CD14-positive monocyte (primary cell): ENCODE data around the gene TPD52L1. TPM values are rescaled to one million over a fixed set of nuclear protein-coding genes. Genes with fewer than 3 reads are reported as not detected.

Experiments used
- DNase-seq, 3 donors: peaks; one replicate each; pipeline ENCODE4 v3.0.0-alpha.2; 2011 to 2022
- H2AFZ ChIP-seq: 2 replicates; pipeline ENCODE4 v1.6.0; 2012; ENCODE audit warnings: mild to moderate bottlenecking, low read depth, low read length, inconsistent platforms; ENCODE audit not compliant: insufficient read depth, poor library complexity, severe bottlenecking
- H3K27ac ChIP-seq, 2 donors: 1 replicate in 1 of 2; 2 replicates in 1 of 2; pipeline ENCODE4 v1.5.1; 2012 to 2013; ENCODE audit warnings: low read length in 2 of 2, control low read depth in 1 of 2, inconsistent platforms in 1 of 2, low read depth in 1 of 2, mild to moderate bottlenecking in 1 of 2
- H3K27me3 ChIP-seq, 2 donors: one replicate each; pipeline versions ENCODE4 v1.6.0 to v1.6.1; 2011 to 2013; ENCODE audit warnings: low read length in 2 of 2; ENCODE audit not compliant: control insufficient read depth in 2 of 2, insufficient read depth in 2 of 2
- H3K36me3 ChIP-seq, 2 donors: replicated peaks in 1 of 2; 1 replicate in 1 of 2; 2 replicates in 1 of 2; pipeline versions ENCODE4 v1.5.1 to v1.6.1; 2012 to 2013; ENCODE audit warnings: low read length in 2 of 2, control low read depth in 1 of 2, inconsistent platforms in 1 of 2, mild to moderate bottlenecking in 1 of 2; ENCODE audit not compliant: insufficient read depth in 2 of 2, control insufficient read depth in 1 of 2
- H3K4me1 ChIP-seq, 2 donors: 1 replicate in 1 of 2; 2 replicates in 1 of 2; pipeline versions ENCODE4 v1.5.1 to v1.6.1; 2012 to 2013; ENCODE audit warnings: low read length in 2 of 2, control low read depth in 1 of 2, inconsistent platforms in 1 of 2, mild to moderate bottlenecking in 1 of 2, moderate library complexity in 1 of 2; ENCODE audit not compliant: insufficient read depth in 2 of 2, control insufficient read depth in 1 of 2
- H3K4me2 ChIP-seq: replicated peaks from 2 replicates; pipeline ENCODE3; 2012; ENCODE audit warnings: low read length, moderate library complexity, mild to moderate bottlenecking; ENCODE audit not compliant: poor library complexity, severe bottlenecking; ENCODE audit errors: extremely low read depth
- H3K4me3 ChIP-seq, 3 experiments: fragments of 200-600 bp in 1 of 3; sonication (generic) in 1 of 3; replicated peaks in 1 of 3; 1 replicate in 2 of 3; 2 replicates in 1 of 3; pipeline ENCODE4 v1.5.1; 2011 to 2013; ENCODE audit warnings: low read length in 3 of 3, mild to moderate bottlenecking in 3 of 3, control low read depth in 2 of 3, low read depth in 2 of 3, inconsistent platforms in 1 of 3, moderate library complexity in 1 of 3
- H3K79me2 ChIP-seq: 2 replicates; pipeline ENCODE4 v1.6.0; 2012; ENCODE audit warnings: mild to moderate bottlenecking, control low read depth, inconsistent platforms, low read length, moderate library complexity; ENCODE audit not compliant: insufficient read depth
- H3K9ac ChIP-seq: 2 replicates; pipeline ENCODE4 v1.6.0; 2017; ENCODE audit warnings: low read length, mild to moderate bottlenecking; ENCODE audit not compliant: insufficient read depth, poor library complexity, severe bottlenecking
- H3K9me3 ChIP-seq, 2 donors: replicated peaks in 1 of 2; 1 replicate in 1 of 2; 2 replicates in 1 of 2; pipeline versions ENCODE4 v1.5.1 to v1.6.1; 2012 to 2013; ENCODE audit warnings: low read length in 2 of 2, control low read depth in 1 of 2; ENCODE audit not compliant: control insufficient read depth in 1 of 2, insufficient read depth in 1 of 2
- H4K20me1 ChIP-seq: 2 replicates; pipeline ENCODE4 v1.6.0; 2012; ENCODE audit warnings: mild to moderate bottlenecking, low read length, control low read depth, moderate library complexity; ENCODE audit not compliant: insufficient read depth
- H3K27ac Mint-ChIP-seq, 7 donors: one replicate each; pipeline ENCODE4 v1.8.0; 2020; ENCODE audit warnings: mild to moderate bottlenecking in 7 of 7, mixed read lengths in 7 of 7, moderate library complexity in 6 of 7, inconsistent platforms in 2 of 7
- H3K27me3 Mint-ChIP-seq, 3 donors: one replicate each; pipeline ENCODE4 v1.8.0; 2021 to 2022; ENCODE audit warnings: low read depth in 3 of 3, mild to moderate bottlenecking in 3 of 3, mixed read lengths in 3 of 3, moderate library complexity in 3 of 3, inconsistent platforms in 1 of 3
- H3K36me3 Mint-ChIP-seq, 2 donors: one replicate each; pipeline ENCODE4 v1.8.0; 2020; ENCODE audit warnings: mixed read lengths in 2 of 2, inconsistent platforms in 1 of 2, mild to moderate bottlenecking in 1 of 2
- H3K4me1 Mint-ChIP-seq: one replicate; pipeline ENCODE4 v1.8.0; 2020; ENCODE audit warnings: mild to moderate bottlenecking, mixed read lengths
- H3K4me3 Mint-ChIP-seq, 2 donors: one replicate each; pipeline ENCODE4 v1.8.0; 2020; ENCODE audit warnings: mild to moderate bottlenecking in 2 of 2, mixed read lengths in 2 of 2, moderate library complexity in 1 of 2
- H3K9me3 Mint-ChIP-seq, 7 donors: one replicate each; pipeline ENCODE4 v1.8.0; 2020 to 2022; ENCODE audit warnings: mixed read lengths in 7 of 7, mild to moderate bottlenecking in 6 of 7, moderate library complexity in 6 of 7, inconsistent platforms in 2 of 7
- CTCF ChIP-seq: fragments of 200-600 bp; IDR thresholded peaks from one replicate; pipeline ENCODE4 v1.8.0; 2022; ENCODE audit warnings: antibody characterized with exemption, mild to moderate bottlenecking
- WGBS: methylation state at CpG from one replicate; pipeline ENCODE4 v1.1.5; 2013; ENCODE audit warnings: missing lambda C conversion rate; ENCODE audit not compliant: insufficient coverage; 5-methylcytosine and 5-hydroxymethylcytosine counted together
- intact Hi-C, 2 donors: fragments of 100-400 bp; cut with micrococcal nuclease; formaldehyde crosslinking; loops; one replicate each; pipeline versions ENCODE4 v1.15.0 to v1.15.1; 2023
- polyA plus RNA-seq, 3 donors: library from polyadenylated mRNA; depleted of rRNA in 1 of 3; unstranded in 2 of 3; stranded (reverse) in 1 of 3; fragments of 300-500 nt in 2 of 3; fragments of >200 nt in 1 of 3; fragmentation: Illumina TruSeq in 2 of 3; gene quantifications; 1 replicate in 2 of 3; 2 replicates in 1 of 3; pipeline ENCODE4 v1.2.3, GENCODE V29; 2012 to 2021

TPD52L1 gene
- polyA plus RNA-seq, 3 donors = not detected

GRCh38 chr6:125274935-125275334 is 121.4 kb downstream of the TPD52L1 start:
- Mint-ChIP-seq H3K4me3 (no peak overlapping the region), H3K27ac (no peak overlapping the region), H3K4me1 (no peaks in the 10 kb centered on the region), H3K9me3 (peaks cover 0 to 3% (median 2%) of the 10 kb centered on the region in 7 donors), H3K36me3 (peaks cover 60 to 61% of the 10 kb centered on the region in 2 donors), H3K27me3 (peaks cover 0 to 2% (median 0%) of the 10 kb centered on the region in 3 donors)
- no peak for TF ChIP-seq CTCF
- H3K4me1 ChIP-seq = no peaks in the 10 kb centered on the region
- peaks cover 32 to 56% of the 10 kb centered on the region in 2 donors for H3K36me3 ChIP-seq
- intact Hi-C loops = no loop called here
- H2AFZ ChIP-seq = no peak overlapping the region
- H3K79me2 ChIP-seq = no peaks in the 10 kb centered on the region
- DNase-seq = no peak
- H3K27me3 ChIP-seq = no peaks in the 10 kb centered on the region
- no peak overlapping the region for H3K4me2 ChIP-seq
- H3K4me3 ChIP-seq = no peak overlapping the region
- H3K9ac ChIP-seq = no peak overlapping the region
- H3K9me3 ChIP-seq = no peaks in the 10 kb centered on the region
- 100% methylated on average over 2 of the region's 3 CpGs for WGBS
- no peaks in the 10 kb centered on the region for H4K20me1 ChIP-seq
- no peak overlapping the region for H3K27ac ChIP-seq

GRCh38 chr6:125275779-125276178 is 122.2 kb downstream of the TPD52L1 start:
- Histone ChIP-seq H3K4me3 (no peak overlapping the region), H3K27me3 (no peaks in the 10 kb centered on the region), H3K4me2 (no peak overlapping the region), H3K9me3 (peaks cover 0 to 6% of the 10 kb centered on the region in 2 donors), H4K20me1 (no peaks in the 10 kb centered on the region), H2AFZ (no peak overlapping the region), H3K9ac (no peak overlapping the region), H3K27ac (no peak overlapping the region), H3K79me2 (no peaks in the 10 kb centered on the region), H3K36me3 (peaks cover 38 to 65% of the 10 kb centered on the region in 2 donors), H3K4me1 (no peaks in the 10 kb centered on the region)
- H3K4me3 Mint-ChIP-seq = no peak overlapping the region
- peaks cover 0 to 7% (median 3%) of the 10 kb centered on the region in 7 donors for H3K9me3 Mint-ChIP-seq
- peaks cover 0 to 2% (median 0%) of the 10 kb centered on the region in 3 donors for H3K27me3 Mint-ChIP-seq
- no peak for TF ChIP-seq CTCF
- WGBS = no CpG with 5 or more reads among the region's 3 CpGs
- no peak overlapping the region for H3K27ac Mint-ChIP-seq
- DNase-seq = no peak
- intact Hi-C loops = no loop called here
- no peaks in the 10 kb centered on the region for H3K4me1 Mint-ChIP-seq
- peaks cover 68 to 69% of the 10 kb centered on the region in 2 donors for H3K36me3 Mint-ChIP-seq
